ENCODE data around the gene SAA2.

- TF ChIP-seq POLR2A (IDR thresholded peaks at IDR 0.05; ENCODE audit: low read length) (no peak), GATA1 (IDR thresholded peaks at IDR 0.05; ENCODE audit: low read depth, low read length) (no peak)
Measured at GRCh38 chr11:18264035-18264434, 15.6 kb upstream of the SAA2 start.

All from erythroblast (primary cell).